ENCODE measurements around the gene ACTMAP. TPM values are rescaled to one million over a fixed set of nuclear protein-coding genes. Genes with fewer than 3 reads are reported as not detected.
"Not testable (repeated sequence)": the region's sequence is repeated elsewhere in the genome, so short reads cannot be mapped to it uniquely, and the experiment has no call there.

ACTMAP gene
- total and polyA plus RNA-seq, 5 experiments from 2014 or later: 2.5 to 7.1 (median 4.6) TPM

DNA sequence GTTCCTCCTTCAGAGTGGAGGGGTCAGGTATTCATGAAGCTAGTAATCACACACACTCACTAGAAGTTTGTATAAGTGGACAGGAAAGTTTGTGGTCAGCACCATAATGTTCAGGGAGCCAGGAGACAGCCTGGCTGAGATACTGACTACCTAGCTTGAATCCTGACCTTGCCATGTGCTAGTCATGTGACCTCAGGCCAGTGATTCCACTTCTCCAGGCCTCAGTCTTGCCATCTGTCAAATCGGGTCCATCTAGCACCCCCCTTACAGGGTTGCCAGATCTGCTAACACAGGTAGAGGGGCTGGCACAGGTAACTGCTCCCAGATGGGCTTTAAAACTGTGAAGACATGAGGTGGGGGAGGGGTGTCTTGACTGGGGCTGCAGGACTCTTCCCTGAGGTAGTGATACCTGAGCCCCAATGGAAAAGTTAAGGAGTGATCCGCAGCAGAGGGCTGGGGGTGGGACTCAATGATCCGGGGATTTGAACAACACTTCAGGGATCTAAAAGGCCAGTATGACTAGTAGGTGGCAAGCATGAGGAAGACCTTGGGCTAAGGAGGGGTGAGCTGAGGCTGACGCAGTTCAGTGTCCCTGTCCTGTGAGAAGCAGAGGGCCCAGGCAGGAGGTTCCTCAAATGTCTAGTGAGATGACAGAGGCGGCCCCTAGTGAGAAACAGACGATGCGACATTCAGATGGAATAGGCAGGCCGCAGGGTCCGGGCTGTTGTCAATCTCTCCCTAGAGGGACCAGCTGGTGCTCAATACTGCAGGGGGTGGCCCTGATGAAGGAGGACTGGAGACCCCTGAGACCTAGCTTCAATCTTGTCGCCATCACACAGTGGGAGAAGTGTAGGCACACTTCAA is 8.5 kb downstream of the ACTMAP start:
- Mint-ChIP-seq H3K27ac (peak overlapping the region in 3 of 10 donors; percentile 22 to 56 (median 24)), H3K27me3 (no peaks in the 10 kb centered on the region), H3K36me3 (peaks cover 0 to 15% (median 0%) of the 10 kb centered on the region in 3 donors), H3K9me3 (no peaks in the 10 kb centered on the region), H3K4me3 (no peak overlapping the region), H3K4me1 (peaks cover 0 to 2% (median 0%) of the 10 kb centered on the region in 4 donors)
- POLR2A ChIA-PET: interaction anchor here (1.0 to 2.3 kb wide), 2 partner anchors 9 to 65 kb away, joined by 3 to 5 read pairs; partner anchors contain the start of genes ACTMAP and SNRPA
- DNase-seq (no peak), ATAC-seq (no peak)

DNA sequence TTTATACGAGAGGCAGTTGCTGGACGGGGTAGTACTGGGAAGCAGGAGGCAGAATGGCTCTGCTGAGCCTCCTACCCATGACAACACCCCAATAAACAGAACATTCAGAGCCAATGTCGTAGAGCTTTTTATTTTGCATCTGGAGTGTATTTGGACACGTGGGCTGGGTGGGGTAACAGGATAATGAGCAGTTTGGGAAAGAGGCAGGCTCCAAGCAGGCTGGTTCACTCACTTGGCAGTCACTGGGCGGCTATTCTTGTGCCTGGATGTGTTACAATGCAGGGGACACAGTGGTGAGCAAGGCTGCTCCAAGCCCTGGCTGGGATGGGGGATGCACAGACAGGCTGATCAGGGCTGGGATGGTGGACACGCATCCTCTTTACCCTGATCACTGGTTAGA is 9.5 kb downstream of the ACTMAP start:
- H3K4me3 Mint-ChIP-seq: no peak overlapping the region
- no peaks in the 10 kb centered on the region for H3K9me3 Mint-ChIP-seq
- DNase-seq (no peak), ATAC-seq (no peak)
- peaks cover 0 to 17% (median under 1%) of the 10 kb centered on the region in 3 donors for H3K36me3 Mint-ChIP-seq
- H3K4me1 Mint-ChIP-seq: peaks cover 0 to 2% (median 0%) of the 10 kb centered on the region in 4 donors
- no peaks in the 10 kb centered on the region for H3K27me3 Mint-ChIP-seq
- peak overlapping the region in 1 of 10 donors; percentile 80 for H3K27ac Mint-ChIP-seq
- POLR2A ChIA-PET: interaction anchor here (2.3 kb wide), 1 partner anchor 66 kb away, joined by 5 read pairs; no protein-coding TSS in a partner anchor

DNA sequence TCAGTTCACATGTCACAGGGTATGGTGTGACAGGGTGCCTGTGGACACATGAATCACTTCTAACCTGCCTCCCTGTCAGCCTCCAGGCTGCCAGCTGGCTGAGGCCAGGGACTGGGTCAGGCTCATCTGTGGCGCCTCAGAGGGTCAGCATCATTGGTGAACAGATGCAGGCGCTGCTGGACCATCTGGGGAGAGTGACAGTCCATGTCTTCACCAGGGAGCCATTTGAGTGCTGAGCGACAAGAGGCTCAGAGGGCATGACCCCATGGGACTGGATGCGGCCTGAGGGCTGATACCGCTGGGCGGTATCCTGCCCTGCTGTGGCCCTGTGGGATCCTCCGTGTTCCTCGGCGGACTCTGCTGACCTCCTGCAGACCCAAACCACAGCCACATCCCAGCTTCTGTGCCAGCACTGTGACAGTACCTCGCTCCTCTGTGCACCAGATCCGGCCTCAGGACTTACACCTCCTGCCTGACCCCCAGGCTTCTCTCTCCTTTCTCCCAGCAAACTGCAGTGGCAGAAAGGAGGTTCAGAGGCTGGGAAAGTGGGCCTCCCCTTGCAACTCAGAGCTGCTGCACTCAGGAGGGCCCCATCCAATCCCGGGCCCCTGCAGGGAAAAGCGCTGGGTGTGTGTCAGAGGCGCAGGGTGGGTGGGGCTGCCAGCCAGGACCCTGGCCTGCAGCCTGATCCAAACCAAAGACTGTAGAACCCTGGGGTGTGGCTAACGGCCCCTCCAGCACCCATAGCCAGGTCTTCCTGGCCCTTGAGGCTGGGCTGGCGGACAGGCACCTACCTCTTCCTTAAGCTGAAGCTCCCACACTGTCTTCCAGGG is 10.2 kb downstream of the ACTMAP start:
- Mint-ChIP-seq H3K27ac (no peak overlapping the region), H3K4me3 (no peak overlapping the region), H3K27me3 (no peaks in the 10 kb centered on the region), H3K36me3 (peaks cover 6 to 24% (median 7%) of the 10 kb centered on the region in 3 donors), H3K4me1 (peaks cover 0 to 3% (median 1%) of the 10 kb centered on the region in 4 donors), H3K9me3 (no peaks in the 10 kb centered on the region)
- ATAC-seq: no peak
- no peak for DNase-seq
- POLR2A ChIA-PET: interaction anchor here (2.3 kb wide), 1 partner anchor 67 kb away, joined by 5 read pairs; no protein-coding TSS in a partner anchor

DNA sequence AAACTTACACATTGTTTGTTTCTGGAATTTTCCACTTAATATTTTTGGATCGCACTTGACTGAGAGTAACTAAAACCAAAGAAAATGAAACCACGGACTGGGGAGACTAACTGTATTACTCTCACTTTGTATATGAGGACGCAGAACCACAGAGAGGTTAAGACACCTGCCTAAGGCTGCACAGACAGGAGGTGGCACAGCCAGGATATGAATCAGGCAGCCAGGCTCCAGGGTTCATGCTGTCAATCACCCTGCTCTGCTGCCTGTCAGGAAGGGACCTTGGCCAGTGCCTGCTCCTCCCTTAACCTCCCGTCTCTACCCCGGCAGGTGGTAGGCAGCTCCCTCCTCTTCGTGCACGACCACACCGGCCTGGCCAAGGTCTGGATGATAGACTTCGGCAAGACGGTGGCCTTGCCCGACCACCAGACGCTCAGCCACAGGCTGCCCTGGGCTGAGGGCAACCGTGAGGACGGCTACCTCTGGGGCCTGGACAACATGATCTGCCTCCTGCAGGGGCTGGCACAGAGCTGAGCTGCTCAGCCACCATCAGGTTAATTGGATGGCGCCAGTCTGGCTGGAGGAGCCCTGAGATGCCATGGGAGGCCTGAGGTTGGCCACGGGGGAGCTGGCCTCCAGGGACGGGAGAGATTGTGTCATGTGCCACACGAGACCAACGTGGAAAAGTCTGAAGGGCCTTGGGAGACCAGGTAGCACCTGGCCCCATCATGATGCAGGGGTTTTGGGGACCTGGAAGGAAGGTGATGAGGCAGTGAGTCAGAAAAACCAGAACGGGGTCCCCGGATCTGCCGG is 11.0 kb downstream of the ACTMAP start:
- Mint-ChIP-seq H3K27ac (peak overlapping the region in 1 of 10 donors; percentile 62), H3K36me3 (peaks cover 6 to 32% (median 10%) of the 10 kb centered on the region in 3 donors), H3K27me3 (no peaks in the 10 kb centered on the region), H3K9me3 (no peaks in the 10 kb centered on the region), H3K4me1 (peaks cover 0 to 3% (median 1%) of the 10 kb centered on the region in 4 donors), H3K4me3 (no peak overlapping the region)
- no peak for DNase-seq
- ATAC-seq: no peak
- POLR2A ChIA-PET: interaction anchor here (2.3 kb wide), 1 partner anchor 68 kb away, joined by 5 read pairs; no protein-coding TSS in a partner anchor

DNA sequence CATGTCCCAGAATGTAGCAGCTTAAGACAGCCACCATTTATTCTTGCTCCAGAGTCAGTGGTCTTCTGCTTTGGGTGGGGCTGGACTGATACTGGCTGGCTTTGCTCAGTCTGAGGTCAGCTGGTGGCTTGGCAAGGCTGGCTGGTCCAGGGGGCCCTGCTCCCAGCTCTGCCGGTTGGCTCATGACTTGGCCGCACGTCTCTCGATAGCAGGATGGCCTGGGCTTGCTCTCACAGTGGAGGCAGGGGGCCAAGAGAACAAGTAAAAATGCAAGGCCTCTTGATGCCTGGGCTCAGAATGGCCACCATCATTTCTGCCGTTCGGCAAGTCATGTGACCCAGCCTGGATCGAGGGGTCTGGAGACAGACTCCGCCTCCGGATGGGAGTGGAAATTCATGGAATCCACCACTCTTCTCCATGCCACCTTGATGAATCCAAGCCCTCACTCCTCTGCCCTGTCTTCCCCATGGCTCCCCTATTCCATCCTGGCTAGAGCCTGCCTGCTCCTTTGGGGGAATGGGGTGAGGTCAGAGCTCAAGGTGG is 13.1 kb downstream of the ACTMAP start:
- no peak for DNase-seq
- Mint-ChIP-seq H3K9me3 (no peaks in the 10 kb centered on the region), H3K27ac (no peak overlapping the region), H3K4me1 (peaks cover 0 to 3% (median 1%) of the 10 kb centered on the region in 4 donors), H3K4me3 (no peak overlapping the region), H3K36me3 (peaks cover 6 to 53% (median 18%) of the 10 kb centered on the region in 3 donors), H3K27me3 (no peaks in the 10 kb centered on the region)
- POLR2A ChIA-PET: no interaction called here
- no peak for ATAC-seq

DNA sequence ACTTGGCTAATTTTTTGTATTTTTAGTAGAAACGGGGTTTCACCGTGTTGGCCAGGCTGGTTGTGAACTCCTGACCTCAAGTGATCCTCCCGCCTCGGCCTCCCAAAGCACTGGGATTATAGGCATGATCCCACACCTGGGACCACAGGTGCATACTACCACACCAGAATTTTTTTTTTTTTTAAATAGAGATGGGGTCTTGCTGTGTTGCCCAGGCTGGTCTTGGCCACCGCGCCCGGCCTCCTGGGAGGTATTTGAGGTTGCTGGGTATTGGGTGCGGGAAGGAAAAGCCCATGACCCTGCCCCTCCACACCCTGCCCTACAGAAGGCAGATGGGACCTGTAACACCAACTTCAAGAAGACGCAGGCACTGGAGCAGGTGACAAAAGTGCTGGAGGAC is 13.6 kb downstream of the ACTMAP start:
- no peak overlapping the region for H3K27ac Mint-ChIP-seq
- no peak overlapping the region for H3K4me3 Mint-ChIP-seq
- H3K9me3 Mint-ChIP-seq: no peaks in the 10 kb centered on the region
- ATAC-seq (no peak), DNase-seq (no peak)
- POLR2A ChIA-PET: interaction anchor here (0.5 to 0.7 kb wide), 2 partner anchors 13 to 30 kb away, joined by 3 to 10 read pairs; no protein-coding TSS in a partner anchor
- peaks cover 6 to 57% (median 18%) of the 10 kb centered on the region in 3 donors for H3K36me3 Mint-ChIP-seq
- no peaks in the 10 kb centered on the region for H3K27me3 Mint-ChIP-seq
- peaks cover 0 to 3% (median 0%) of the 10 kb centered on the region in 4 donors for H3K4me1 Mint-ChIP-seq

DNA sequence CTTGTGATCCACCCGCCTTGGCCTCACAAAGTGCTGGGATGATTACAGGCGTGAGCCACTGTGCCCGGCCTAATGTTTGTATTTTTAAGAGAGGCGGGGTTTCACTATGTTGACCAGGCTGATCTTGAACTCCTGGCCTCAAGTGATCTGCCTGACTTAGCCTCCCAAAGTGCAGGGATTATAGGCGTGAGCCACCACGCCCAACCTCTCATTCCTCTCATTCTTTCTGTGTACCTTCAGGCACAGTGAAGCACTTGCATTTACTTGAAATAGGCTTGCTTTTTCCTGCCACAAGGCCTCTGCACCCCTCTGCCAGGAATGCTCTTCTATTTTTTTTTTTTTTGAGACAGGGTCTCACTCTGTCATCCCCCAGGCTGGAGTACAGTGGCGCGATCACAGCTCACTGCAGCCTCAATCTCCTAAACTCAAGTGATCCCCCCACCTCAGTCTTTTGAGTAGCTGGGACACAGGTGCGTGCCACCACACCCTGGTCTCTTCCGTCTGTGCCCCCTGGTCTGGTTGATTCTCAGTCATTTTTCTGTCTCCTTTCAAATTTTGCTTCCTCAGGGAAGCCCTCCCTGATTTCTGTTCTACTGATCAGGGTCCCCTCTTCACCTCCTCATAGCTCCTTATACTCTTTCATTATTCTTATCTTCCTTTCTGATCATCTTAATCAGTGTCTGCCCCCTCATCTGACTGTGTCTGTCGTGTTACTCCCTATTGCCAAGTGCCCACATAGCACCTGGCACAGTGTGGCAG is 15.1 kb downstream of the ACTMAP start:
- Mint-ChIP-seq H3K27me3 (no peaks in the 10 kb centered on the region), H3K4me1 (peaks cover 0 to 6% (median 1%) of the 10 kb centered on the region in 4 donors), H3K4me3 (peak overlapping the region in 1 of 10 donors; percentile 32), H3K27ac (peak overlapping the region in 5 of 10 donors; percentile 1 to 81 (median 71)), H3K36me3 (peaks cover 6 to 68% (median 27%) of the 10 kb centered on the region in 3 donors), H3K9me3 (no peaks in the 10 kb centered on the region)
- DNase-seq (no peak), ATAC-seq (no peak)
- POLR2A ChIA-PET: no interaction called here

DNA sequence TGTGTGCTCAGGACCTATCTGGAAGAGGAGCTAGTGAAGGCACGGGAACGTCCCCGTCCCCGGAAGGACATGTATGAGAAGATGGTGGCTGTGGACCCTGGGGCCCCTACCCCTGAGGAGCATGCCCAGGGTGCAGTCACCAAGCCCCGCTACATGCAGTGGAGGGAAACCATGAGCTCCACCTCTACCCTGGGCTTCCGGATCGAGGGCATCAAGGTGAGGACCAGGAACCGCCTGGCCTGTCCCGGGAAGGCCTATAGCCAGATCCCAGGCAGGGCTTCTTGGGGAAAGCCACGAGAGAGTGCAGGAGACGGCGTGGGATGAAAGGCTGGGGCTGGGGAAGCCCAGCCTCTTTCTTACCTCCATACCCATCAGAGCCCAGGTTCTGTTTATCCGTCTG is 17.1 kb downstream of the ACTMAP start:
- H3K4me1 Mint-ChIP-seq: peaks cover 0 to 6% (median 1%) of the 10 kb centered on the region in 4 donors
- no peak for ATAC-seq
- POLR2A ChIA-PET: interaction anchor here (1.0 kb wide), 1 partner anchor 17 kb away, joined by 3 read pairs; no protein-coding TSS in a partner anchor
- H3K27ac Mint-ChIP-seq: no peak overlapping the region
- no peak for DNase-seq
- H3K27me3 Mint-ChIP-seq: no peaks in the 10 kb centered on the region
- H3K9me3 Mint-ChIP-seq: no peaks in the 10 kb centered on the region
- H3K36me3 Mint-ChIP-seq: peaks cover 6 to 68% (median 29%) of the 10 kb centered on the region in 3 donors
- no peak overlapping the region for H3K4me3 Mint-ChIP-seq

DNA sequence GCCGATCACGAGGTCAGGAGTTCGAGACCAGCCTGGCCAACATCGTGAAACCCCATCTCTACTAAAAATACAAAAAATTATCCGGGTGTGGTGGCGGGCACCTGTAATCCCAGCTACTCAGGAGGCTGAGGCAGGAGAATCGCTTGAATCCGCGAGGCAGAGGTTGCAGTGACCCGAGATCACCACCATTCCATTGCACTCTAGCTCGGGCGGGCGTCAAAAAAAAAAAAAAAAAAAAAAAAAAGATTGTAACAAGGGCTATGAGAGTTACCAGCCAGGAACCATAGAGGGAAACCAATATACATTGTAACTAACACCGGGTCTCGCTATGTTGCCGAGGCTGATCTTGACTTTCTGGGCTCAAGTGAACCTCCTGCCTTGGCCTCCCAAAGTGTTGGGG is 18.0 kb downstream of the ACTMAP start:
- H3K9me3 Mint-ChIP-seq, DNase-seq, H3K4me3 Mint-ChIP-seq, H3K27me3 Mint-ChIP-seq, H3K27ac Mint-ChIP-seq, H3K4me1 Mint-ChIP-seq, ATAC-seq: not testable (repeated sequence)
- POLR2A ChIA-PET: interaction anchor here (1.0 kb wide), 1 partner anchor 18 kb away, joined by 3 read pairs; no protein-coding TSS in a partner anchor
- peaks cover 6 to 65% (median 32%) of the 10 kb centered on the region in 3 donors for H3K36me3 Mint-ChIP-seq

DNA sequence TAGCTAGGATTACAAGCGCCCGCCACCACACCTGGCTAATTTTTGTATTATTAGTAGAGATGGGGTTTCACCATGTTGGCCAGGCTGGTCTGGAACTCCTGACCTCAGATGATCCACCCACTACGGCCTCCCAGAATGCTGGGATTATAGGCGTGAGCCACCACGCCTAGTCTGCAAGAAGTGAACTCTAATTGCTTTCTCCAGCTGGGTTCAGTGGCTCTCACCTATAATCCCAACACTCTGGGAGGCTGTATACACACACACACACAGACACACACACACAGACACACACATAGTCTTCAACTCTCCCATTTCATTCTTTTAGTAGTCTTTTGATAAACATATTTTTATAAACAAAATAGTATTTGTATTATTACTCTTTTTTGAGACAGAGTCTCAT is 20.2 kb downstream of the ACTMAP start:
- POLR2A ChIA-PET, H3K4me1 Mint-ChIP-seq, H3K27me3 Mint-ChIP-seq, H3K9me3 Mint-ChIP-seq, DNase-seq, ATAC-seq, H3K4me3 Mint-ChIP-seq: not testable (repeated sequence)
- Mint-ChIP-seq H3K27ac (peak overlapping the region in 1 of 10 donors; percentile 48), H3K36me3 (peaks cover 0 to 71% (median 32%) of the 10 kb centered on the region in 3 donors)

DNA sequence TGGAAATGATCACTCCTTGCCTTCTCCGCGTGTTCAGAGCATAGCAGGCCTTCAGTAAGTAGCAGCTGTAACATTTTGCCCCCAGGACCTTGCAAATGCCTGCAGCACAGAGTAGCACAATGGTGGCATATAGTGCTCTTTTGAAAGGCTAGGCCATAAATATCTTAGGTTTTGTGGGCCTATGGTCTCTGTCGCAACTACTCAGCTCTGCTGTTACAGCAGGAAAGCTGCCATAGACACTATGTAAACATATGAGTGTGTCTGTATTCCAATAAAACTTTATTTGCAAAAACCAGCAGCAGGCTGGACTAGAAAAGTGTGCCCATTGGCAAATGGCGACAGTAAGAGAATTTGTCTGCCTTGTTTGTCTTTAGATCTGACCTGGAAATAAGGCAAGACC is 24.0 kb downstream of the ACTMAP start:
- Mint-ChIP-seq H3K4me1 (peaks cover 8 to 26% (median 16%) of the 10 kb centered on the region in 4 donors), H3K9me3 (no peaks in the 10 kb centered on the region), H3K36me3 (peaks cover 0 to 50% (median 21%) of the 10 kb centered on the region in 3 donors), H3K4me3 (no peak overlapping the region), H3K27me3 (no peaks in the 10 kb centered on the region), H3K27ac (no peak overlapping the region)
- no peak for ATAC-seq
- no peak for DNase-seq
- POLR2A ChIA-PET: interaction anchor here (0.7 kb wide), 1 partner anchor 680 kb away, joined by 4 read pairs; no protein-coding TSS in a partner anchor

Measured in naive thymus-derived CD8-positive, alpha-beta T cell (primary cell).